ENCODE measurements around the gene SLC25A47. TPM values are rescaled to one million over a fixed set of nuclear protein-coding genes. Genes with fewer than 3 reads are reported as not detected.

Gene SLC25A47
- total and polyA plus RNA-seq, 2 of the 4 experiments (the other 2 are of a cell fraction): not detected

DNA sequence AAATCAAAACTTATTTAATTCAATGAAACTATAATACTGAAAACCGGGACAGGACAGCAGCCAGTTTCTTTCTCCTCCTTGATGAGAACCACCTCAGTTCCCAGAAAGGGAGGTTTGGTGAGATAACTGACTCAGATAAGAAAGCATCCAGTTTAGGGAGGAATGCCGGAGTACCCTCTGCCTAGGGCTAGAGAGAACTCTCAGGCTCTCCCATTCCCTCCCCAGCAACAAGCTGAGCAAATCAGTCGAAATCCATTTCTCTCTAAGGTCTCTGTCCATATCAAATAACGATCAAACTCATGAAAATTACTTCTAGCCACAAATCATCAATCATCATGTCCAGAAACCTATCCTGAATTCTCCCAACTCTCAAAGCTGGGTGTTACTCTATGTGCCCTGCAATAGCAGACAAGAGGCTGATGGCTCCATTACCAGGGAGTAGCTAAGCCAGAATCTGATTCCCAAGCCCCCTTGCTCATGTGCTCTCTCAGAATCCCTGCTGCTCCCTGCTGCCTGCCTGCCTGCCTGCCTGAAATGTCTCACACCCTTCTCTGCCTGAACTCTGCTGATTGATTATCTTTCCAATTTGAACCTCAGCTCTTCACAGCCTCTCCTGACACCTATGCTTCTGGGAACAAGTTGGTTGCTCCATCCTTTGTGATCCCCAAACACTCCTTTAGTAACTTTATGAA, 49.4 kb downstream of the SLC25A47 start (continued):
- no peak for TF ChIP-seq RFX5 (IDR thresholded peaks at IDR 0.05; ENCODE audit: low read depth, low read length)

DNA sequence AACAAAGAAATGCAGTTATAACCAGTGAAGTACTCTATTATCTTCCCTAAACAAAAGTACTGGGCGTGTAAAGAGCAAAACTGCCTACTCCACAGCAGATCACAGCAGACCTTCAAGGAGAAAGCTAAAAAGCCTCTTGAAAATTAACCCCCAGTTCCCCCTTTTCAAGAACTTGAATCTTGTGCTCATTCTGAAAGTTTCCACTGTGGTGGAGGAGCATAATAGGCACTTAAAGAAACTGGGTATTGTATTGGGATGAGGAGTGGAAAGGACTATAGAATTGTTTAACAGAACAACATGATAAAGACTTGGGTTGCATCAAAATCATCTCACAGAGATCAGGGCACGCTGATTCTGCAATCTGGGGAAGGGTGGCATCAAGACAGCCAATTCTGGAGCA, 51.1 kb downstream of the SLC25A47 start:
- Histone ChIP-seq H3K14ac (replicated peaks; ENCODE audit: low read depth, low read length) (peak overlapping the region; percentile 99), H3K23ac (ENCODE audit: low read depth, low read length) (peak overlapping the region; percentile 10; the same call in 1 of the 2 replicates), H3K4ac (ENCODE audit: low read depth, low read length) (peak overlapping the region; percentile 99), H3K79me1 (ENCODE audit: low read depth in 1 of 2, low read length in 2 of 2) (peaks cover 25 to 70% of the 10 kb centered on the region in 2 experiments), H2AK9ac (replicated peaks; ENCODE audit: low read depth, low read length, poor library complexity) (no peak overlapping the region), H3K56ac (ENCODE audit: extremely low read depth, insufficient read depth, low read length) (peak overlapping the region; percentile 98; the same call in 1 of the 2 replicates), H4K5ac (ENCODE audit: low read depth, low read length) (peak overlapping the region; percentile 54; the same call in 1 of the 2 replicates), H2BK15ac (ENCODE audit: low read depth, low read length) (peak overlapping the region; percentile 29; the same call in 2 of the 3 replicates), H4K8ac (ENCODE audit: low read depth in 2 of 2, low read length in 2 of 2) (peak overlapping the region; percentile 16 to 98; a peak in 3 of 4 replicates), H2BK120ac (ENCODE audit: low read depth, low read length) (peak overlapping the region; percentile 92), H2AFZ (replicated peaks; ENCODE audit: low read length, poor library complexity) (no peak overlapping the region), H3K4me1 (ENCODE audit: control insufficient read depth, insufficient read depth, low read length) (peaks cover 13% of the 10 kb centered on the region), H4K91ac (ENCODE audit: insufficient read depth, low read depth, low read length) (peak overlapping the region; percentile 99), H3K4me3 (ENCODE audit: insufficient read depth, low read depth, low read length) (peak overlapping the region; percentile 60), H3K27me3 (ENCODE audit: control insufficient read depth, insufficient read depth, low read length) (no peaks in the 10 kb centered on the region), H2BK20ac (ENCODE audit: low read depth, low read length) (peak overlapping the region; percentile 85; the same call in 1 of the 2 replicates), H2AK5ac (ENCODE audit: low read depth, low read length) (peak overlapping the region; percentile 66), H2BK5ac (ENCODE audit: low read depth, low read length, poor library complexity, severe bottlenecking) (peak overlapping the region; percentile 86), H3K27ac (ENCODE audit: insufficient read depth, low read length) (peak overlapping the region; percentile 96; the same call in 1 of the 2 replicates), H3K36me3 (ENCODE audit: control insufficient read depth, insufficient read depth, low read length) (peaks cover 13% of the 10 kb centered on the region), H3K9ac (ENCODE audit: low read depth, low read length) (peak overlapping the region; percentile 99), H3K9me1 (ENCODE audit: insufficient read depth, low read length) (peaks cover 13% of the 10 kb centered on the region), H3K18ac (ENCODE audit: low read depth, low read length) (peak overlapping the region; percentile 93; the same call in 1 of the 2 replicates), H3K4me2 (ENCODE audit: low read depth, low read length) (peak overlapping the region; percentile 90), H3K9me3 (ENCODE audit: control insufficient read depth, insufficient read depth, low read length) (no peaks in the 10 kb centered on the region), H4K20me1 (ENCODE audit: insufficient read depth, low read length) (peaks cover 11% of the 10 kb centered on the region; the same call in 1 of the 2 replicates)
- ChIA-PET POLR2A (ENCODE audit: unreplicated experiment) (interaction anchor here (1.1 kb wide), 1 partner anchor 64 kb away, joined by 3 read pairs; no protein-coding TSS in a partner anchor), CTCF (no interaction called here)
- in situ Hi-C loops (cut with MboI; ENCODE audit: low sequenced_read_pairs) (no loop called here), dilution Hi-C loops (cut with HindIII; ENCODE audit: low sequenced_read_pairs, unreplicated experiment) (no loop called here), intact Hi-C loops (cut with micrococcal nuclease) (no loop called here)
- WGBS, 2 experiments (ENCODE audit: extremely low coverage in 2 of 2, insufficient read length in 1 of 2): no CpG with 5 or more reads among the region's 2 CpGs
- ATAC-seq (ENCODE audit: low read depth) (no peak), DNase-seq (no peak)
- no TSS peak for BruUV-seq (replicated peaks)
- TF ChIP-seq MAZ (IDR thresholded peaks at IDR 0.05; ENCODE audit: borderline replicate concordance, low read depth, low read length) (no peak), FOS (IDR thresholded peaks at IDR 0.05; ENCODE audit: low read depth, low read length) (no peak), CEBPB (IDR thresholded peaks at IDR 0.05; ENCODE audit: low read depth, low read length) (no peak), USF2 (IDR thresholded peaks at IDR 0.05; ENCODE audit: low read depth, low read length) (no peak), RCOR1 (IDR thresholded peaks at IDR 0.05; ENCODE audit: insufficient replicate concordance, low read length) (no peak), BHLHE40 (IDR thresholded peaks at IDR 0.05; ENCODE audit: low read depth, low read length) (no peak), POLR2A (IDR thresholded peaks at IDR 0.05; ENCODE audit: low read depth, low read length) (no peak), ELK1 (IDR thresholded peaks at IDR 0.05; ENCODE audit: borderline replicate concordance, low read depth, low read length) (no peak), SMC3 (IDR thresholded peaks at IDR 0.05; ENCODE audit: low read depth, low read length) (no peak), RFX5 (IDR thresholded peaks at IDR 0.05; ENCODE audit: low read depth, low read length) (no peak), CHD1 (IDR thresholded peaks at IDR 0.05; ENCODE audit: low read depth, low read length) (no peak)
- TF ChIP-seq, protein P1, sequence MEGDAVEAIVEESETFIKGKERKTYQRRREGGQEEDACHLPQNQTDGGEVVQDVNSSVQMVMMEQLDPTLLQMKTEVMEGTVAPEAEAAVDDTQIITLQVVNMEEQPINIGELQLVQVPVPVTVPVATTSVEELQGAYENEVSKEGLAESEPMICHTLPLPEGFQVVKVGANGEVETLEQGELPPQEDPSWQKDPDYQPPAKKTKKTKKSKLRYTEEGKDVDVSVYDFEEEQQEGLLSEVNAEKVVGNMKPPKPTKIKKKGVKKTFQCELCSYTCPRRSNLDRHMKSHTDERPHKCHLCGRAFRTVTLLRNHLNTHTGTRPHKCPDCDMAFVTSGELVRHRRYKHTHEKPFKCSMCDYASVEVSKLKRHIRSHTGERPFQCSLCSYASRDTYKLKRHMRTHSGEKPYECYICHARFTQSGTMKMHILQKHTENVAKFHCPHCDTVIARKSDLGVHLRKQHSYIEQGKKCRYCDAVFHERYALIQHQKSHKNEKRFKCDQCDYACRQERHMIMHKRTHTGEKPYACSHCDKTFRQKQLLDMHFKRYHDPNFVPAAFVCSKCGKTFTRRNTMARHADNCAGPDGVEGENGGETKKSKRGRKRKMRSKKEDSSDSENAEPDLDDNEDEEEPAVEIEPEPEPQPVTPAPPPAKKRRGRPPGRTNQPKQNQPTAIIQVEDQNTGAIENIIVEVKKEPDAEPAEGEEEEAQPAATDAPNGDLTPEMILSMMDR (conservative IDR thresholded peaks at IDR 0.05; ENCODE audit: low read depth, low read length): no peak
